Fibroblast of pulmonary artery (primary cell): ENCODE results near the gene IRAK2.
A peak's percentile ranks its signal among the peaks of the same experiment; 100 is the strongest.
"Not testable (repeated sequence)": the region's sequence is repeated elsewhere in the genome, so short reads cannot be mapped to it uniquely, and the experiment has no call there.

Source experiments
- DNase-seq: peaks from one replicate; pipeline ENCODE4 v3.0.0-alpha.2; 2010; ENCODE audit warnings: low read depth
- H3K4me3 ChIP-seq: replicated peaks from 2 replicates; pipeline ENCODE4 v1.5.1; 2011; ENCODE audit warnings: low read depth, mild to moderate bottlenecking, control low read depth, low read length, moderate library complexity
- TF ChIP-seq, protein P1 (sequence below): IDR thresholded peaks from 2 replicates; pipeline ENCODE4 v1.5.1; 2011; ENCODE audit warnings: mild to moderate bottlenecking, control low read depth, low read length, inconsistent platforms; ENCODE audit errors: missing control alignments

IRAK2 gene

DNA sequence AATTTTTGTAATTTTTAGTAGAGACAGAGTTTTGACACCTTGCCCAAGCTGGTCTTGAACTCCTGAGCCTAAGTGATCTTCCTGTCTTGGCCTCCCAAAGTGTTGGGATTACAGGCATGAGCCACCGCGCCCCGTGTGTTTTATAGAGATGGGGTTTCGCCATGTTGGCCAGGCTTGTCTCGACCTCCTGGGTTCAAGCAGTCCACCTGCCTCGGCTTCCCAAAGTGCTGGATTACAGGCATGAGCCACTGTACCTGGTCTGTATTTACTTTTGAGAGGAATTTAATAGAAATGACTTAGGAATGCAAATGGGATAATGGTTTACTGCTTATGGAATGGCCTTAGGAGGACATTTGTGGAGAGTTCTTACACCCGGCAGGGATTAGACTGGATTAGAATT, 94.3 kb downstream of the IRAK2 start:
- H3K4me3 ChIP-seq, result no peak overlapping the region
- TF ChIP-seq, protein P1, sequence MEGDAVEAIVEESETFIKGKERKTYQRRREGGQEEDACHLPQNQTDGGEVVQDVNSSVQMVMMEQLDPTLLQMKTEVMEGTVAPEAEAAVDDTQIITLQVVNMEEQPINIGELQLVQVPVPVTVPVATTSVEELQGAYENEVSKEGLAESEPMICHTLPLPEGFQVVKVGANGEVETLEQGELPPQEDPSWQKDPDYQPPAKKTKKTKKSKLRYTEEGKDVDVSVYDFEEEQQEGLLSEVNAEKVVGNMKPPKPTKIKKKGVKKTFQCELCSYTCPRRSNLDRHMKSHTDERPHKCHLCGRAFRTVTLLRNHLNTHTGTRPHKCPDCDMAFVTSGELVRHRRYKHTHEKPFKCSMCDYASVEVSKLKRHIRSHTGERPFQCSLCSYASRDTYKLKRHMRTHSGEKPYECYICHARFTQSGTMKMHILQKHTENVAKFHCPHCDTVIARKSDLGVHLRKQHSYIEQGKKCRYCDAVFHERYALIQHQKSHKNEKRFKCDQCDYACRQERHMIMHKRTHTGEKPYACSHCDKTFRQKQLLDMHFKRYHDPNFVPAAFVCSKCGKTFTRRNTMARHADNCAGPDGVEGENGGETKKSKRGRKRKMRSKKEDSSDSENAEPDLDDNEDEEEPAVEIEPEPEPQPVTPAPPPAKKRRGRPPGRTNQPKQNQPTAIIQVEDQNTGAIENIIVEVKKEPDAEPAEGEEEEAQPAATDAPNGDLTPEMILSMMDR, result no peak
- DNase-seq, result no peak

DNA sequence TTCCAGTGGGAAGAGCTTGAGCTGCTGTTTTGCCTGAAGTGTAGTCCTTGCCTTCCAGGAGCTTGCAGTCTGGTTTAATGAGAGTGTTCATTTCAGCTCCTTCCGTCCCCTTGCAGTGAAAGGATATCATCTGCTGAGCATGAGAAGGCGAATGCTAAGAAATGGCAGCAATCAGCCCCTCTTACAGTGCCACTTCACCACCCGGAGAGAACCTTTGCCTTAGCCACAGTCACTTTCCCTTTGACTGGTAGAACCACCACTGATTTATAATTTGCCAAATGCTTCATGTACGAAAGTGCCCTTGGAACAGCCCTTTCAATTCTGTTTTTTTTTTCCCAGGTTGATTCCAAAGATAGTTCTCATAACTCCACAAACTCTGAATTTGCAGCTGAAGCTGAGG, 95.1 kb downstream of the IRAK2 start:
- TF ChIP-seq, protein P1, result no peak
- no peak for DNase-seq
- no peak overlapping the region for H3K4me3 ChIP-seq

DNA sequence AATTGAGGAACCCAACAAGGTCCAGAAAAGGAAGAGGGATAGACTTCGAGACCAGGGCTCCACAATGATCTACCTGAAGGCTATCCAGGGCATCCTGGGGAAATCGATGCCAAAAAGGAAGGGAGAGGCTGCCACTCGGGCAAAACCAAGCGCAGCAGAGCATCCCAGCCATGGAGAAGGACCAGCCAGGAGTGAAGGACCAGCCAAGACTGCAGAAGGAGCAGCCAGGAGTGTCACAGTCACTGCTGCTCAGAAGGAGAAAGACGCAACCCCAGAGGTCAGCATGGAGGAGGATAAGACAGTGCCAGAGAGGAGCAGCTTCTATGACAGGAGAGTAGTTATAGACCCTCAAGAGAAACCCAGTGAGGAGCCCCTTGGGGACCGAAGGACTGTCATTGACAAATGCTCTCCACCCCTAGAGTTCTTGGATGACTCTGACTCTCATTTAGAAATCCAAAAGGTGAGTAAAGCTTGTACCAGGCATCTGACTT, 95.5 kb downstream of the IRAK2 start:
- no peak for DNase-seq
- TF ChIP-seq, protein P1, result no peak
- H3K4me3 ChIP-seq, result no peak overlapping the region

DNA sequence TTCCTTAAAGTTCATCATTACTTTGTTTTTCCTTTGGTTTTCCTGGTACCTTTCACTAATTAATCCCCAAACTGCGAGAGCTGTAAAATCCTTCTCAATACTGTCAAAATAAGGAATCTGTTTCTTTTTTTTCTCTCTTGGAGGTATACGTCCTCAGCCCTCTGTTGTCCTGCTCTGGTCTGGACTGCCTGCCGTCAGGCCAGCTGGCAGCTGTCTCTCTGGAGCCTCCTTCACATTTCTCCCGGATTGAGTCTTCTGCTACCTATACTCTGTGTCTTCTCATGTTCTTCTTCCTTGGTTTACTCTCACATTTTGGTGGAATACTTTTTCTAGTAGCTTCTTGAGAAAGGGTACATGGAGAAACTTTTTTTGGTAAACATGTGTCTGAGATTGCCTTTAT, 97.3 kb downstream of the IRAK2 start:
- DNase-seq, result no peak
- no peak overlapping the region for H3K4me3 ChIP-seq
- TF ChIP-seq, protein P1, result no peak

DNA sequence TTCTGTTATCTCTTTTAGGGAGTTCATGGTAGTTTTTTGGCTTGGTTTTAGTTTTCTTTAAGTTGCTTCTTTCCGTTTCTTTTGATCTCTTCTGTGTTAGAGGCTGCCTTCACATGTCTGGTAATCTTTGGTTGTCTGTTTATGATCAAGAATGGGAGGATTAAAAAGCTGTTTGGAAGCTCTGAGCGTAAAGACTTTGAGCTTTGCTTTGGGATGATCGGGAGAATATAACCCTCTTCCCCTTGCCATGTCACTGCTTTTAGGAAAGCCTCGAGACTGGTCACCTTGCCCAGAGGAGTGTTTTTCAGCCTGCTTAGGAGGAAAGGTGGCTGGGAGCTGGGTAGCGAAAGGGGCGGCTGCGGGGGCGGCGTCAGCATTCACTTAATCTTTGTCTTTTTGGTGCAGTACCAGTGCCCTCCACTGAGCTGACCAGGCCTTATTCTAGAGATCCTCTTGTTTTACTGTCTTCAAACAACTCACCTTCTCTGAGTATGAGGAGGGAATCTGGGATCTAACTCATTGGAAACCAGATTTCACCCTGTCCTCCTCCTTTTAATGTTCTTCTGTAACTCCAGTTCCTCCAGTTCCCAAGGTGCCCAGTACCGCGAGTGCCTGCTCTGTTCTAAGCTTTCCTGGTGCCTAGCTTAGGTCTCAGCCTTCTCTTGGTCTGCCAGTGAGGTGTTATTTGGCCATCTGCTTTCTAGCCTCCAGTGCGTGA, 99.1 kb downstream of the IRAK2 start:
- no peak overlapping the region for H3K4me3 ChIP-seq
- TF ChIP-seq, protein P1, result peak; percentile 56
- peak; percentile 58 for DNase-seq

DNA sequence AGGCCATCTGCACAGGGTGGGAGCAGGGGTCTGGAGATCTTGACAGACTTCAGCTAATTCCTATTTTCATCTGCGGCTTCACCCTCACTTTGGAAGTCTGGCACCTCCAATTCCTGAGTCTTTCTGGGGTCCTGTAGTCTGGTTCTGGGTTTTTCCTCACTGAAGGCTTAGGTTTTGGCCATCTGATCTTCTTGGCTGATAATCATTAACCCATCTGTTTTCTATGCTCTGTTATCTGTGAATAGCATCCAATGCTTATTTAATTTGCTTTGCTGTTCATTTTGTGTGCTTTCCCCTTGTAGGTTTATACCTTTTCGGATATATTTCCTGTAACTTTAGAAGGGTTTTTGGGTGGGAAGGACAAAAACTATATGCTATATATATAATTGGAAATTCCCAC, 101.1 kb downstream of the IRAK2 start:
- DNase-seq, result no peak
- H3K4me3 ChIP-seq, result no peak overlapping the region
- TF ChIP-seq, protein P1, result no peak

DNA sequence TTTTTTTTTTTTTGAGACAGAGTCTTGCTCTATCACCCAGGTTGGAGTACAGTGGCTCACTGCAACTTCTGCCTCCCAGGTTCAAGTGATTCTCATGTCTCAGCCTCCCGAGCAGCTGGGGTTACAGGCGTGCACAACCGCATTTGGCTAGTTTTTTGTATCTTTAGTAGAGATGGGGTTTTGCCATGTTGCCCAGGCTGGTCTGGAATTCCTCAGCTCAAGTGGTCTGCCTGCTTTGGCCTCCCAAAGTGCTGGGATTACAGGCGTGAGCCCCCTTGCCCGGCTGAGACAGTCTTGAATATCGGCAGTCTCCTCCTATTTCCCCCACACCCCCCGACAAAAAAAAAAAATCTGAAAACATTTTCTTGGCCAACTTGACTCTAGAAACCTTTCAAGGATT, 102.2 kb downstream of the IRAK2 start:
- DNase-seq, result not testable (repeated sequence)

More for the DNA sequence above, 102.2 kb downstream of the IRAK2 start:
- not testable (repeated sequence) for H3K4me3 ChIP-seq
